ENCODE results near the gene CDC14B.
A peak's percentile ranks its signal among the peaks of the same experiment; 100 is the strongest.
"Not testable (repeated sequence)": the region's sequence is repeated elsewhere in the genome, so short reads cannot be mapped to it uniquely, and the experiment has no call there.

CDC14B gene

DNA sequence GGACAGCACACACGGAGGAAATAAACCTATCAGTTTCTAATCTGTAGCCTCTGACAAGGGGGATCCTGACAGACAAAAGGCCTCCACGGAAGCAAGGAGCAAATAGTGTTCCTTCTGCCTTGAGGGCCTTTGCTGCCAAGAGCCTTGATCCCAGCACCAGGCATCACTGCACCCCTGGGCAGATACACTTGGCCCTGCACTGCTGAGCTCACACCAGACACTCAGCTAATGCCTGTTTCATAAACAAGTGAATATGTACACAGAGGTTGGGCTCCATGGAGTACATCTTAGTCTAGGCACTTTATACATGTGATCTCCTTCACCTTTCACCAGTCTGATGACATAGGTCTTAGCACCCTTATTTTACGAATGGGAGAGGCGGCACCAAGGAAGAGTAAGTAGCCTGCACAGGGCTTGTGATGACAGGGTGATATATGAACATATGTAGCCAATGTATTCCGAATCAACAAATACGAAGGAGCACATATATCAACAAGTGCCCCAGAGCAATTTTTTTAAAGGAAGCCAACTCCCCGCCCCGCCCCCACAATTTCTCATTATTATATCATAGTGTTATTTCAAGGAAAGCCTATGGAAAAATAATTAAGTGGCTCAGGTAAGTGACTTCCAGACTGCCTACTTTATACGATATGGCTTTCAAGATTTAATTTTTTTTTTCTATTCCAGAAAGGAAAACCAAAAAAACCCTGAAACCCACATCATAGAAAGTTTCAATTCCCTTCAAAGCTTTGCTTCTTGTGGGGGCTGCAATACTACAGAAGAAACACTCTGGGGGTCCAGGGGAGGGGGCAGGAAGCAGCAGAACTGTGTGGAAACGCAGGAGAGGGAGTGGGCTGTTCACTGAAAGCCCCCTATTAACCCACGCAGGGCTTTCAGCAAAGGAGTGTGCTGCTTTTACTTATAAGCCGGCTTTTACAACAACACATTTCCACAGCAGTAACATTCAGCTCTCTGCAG, 32.0 kb downstream of the CDC14B start:
- DNase-seq (ENCODE audit: low spot score) = no peak

DNA sequence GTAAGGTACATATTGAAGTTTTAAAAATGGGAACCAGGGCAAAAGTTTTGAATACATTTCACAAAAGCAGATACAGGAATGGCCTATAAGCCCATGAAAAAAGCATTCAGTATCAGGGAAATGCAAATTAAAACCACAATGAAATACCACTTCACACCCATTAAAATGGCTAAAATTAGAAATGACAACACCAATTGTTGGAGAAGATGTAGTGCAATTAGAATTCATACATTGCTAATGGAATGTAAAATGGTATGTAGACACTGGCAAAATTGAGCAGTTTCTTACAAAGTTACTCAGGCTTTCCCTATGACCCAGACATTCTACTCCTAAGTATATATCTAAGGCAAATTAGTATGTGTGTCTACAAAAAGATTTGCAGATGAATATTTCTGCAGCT, 34.2 kb downstream of the CDC14B start:
- no peak for DNase-seq (ENCODE audit: low spot score)

DNA sequence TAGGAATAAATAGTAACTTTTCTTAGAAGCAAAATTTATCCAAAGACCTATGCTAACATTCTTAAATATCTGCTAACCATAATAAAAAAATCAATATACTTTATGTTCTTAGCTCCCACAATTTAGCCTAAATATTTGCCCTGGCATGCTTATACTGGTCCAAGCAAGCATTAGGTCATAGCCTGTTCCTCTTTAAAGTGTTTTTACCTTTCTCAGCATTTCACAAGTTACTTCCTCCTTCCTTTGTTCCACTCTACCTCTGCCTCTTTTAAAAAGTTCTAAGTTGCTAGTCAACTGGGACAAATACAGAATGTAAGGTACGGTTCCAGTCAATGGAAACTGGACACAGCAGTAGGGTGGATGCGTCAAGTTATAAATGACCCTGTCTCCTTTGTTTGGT, 37.4 kb downstream of the CDC14B start:
- not testable (repeated sequence) for DNase-seq (ENCODE audit: low spot score)

DNA sequence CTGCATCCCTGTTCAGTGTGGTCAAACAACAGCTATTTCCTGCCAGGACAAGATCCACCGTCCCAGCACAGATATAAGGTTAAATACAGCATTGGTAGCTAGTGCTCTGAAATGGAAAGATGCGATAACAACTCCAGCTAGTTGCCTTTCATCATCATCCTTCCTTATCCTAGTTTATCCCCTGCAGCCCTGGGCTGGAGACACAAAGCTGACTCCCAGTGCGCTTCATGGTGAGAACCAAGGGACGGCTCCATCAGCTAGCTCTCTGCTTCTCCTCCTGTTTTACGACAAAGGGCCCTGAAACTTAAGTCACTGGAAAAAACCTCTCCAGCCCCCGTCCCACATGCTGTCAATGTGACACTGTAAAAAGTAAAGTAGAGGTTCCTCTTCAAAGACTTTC, 37.9 kb downstream of the CDC14B start:
- DNase-seq (ENCODE audit: low spot score) = no peak

DNA sequence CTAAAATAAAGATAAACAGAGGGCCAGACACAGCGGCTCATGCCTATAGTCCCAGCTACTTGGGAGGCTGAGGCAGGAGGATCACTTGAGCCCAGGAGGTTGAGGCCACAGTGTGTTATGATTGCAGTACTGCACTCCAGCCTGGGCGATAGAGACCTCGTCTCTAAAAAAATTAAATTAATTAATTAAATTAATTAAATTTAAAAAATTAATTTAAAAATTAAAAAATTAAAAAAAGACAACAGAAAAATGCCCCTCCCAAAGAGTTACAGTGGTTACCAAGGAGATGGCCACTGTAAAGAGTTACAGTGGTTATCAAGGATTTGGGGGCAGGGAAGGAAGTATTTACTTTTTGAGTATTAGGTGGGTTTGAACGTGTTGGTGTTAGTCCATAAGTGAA, 38.3 kb downstream of the CDC14B start:
- no peak for DNase-seq (ENCODE audit: low spot score)

DNA sequence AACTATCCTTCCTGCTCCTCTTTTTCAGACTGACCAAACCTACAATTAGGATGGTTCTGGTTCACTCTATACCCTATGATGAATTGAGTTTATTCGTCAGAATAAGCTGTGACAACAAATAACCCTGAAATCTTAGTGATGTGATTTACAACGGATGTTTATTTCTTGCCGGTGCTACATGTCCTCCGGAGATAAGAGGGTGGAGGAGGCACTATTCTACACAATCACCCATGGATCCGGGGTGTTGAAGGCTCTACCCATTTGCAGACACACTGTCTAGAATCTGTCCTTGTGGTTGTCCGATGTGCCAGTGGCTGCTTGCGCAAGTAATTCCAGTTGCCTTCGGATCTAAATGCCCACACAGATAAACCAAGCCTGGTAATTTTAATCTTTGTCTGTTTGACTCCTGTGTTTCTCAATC, 44.7 kb downstream of the CDC14B start:
- DNase-seq (ENCODE audit: low spot score) = no peak

DNA sequence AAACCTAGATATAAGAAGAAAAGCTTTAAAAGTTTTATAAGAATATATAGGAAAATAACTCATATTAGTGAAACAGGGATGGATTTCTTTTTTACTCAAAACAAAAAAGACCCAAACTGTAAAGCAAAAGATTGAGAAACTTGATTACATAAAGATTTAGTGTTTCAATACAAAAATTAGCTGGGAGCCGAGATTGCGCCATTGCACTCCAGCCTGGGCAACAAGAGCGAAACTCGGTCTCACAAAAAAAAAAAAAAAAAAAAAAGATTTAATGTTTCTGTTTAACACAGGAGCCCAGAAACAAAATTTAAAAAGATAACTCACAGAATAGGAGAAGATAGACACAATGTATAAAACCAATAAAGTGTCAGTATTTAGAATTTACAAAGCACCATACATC, 45.2 kb downstream of the CDC14B start:
- DNase-seq (ENCODE audit: low spot score) = no peak

DNA sequence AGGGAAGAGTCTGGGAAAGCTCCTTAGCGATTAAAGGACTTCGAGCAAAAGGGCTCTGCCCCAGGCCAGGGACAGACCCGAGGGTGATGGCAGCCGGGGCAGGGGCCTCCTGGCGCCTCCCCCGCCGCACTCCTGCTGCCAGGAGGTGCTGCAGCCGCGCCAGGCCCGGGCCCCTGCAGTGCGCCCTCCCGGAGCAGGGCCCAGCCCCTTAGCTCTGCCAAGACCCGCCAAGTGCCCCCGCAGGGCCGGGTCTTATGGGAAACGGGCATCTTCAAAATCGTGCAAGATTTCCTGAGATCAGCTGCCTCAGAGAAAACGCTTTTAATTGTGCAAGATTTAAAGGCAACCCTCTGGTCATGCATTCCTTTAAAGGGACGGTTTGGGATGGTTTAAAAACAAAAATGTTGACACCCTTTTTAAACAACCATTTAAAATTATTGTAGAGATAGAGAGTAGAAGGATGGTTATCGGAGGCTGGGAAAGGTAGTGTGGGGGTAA, 52.4 kb downstream of the CDC14B start:
- DNase-seq (ENCODE audit: low spot score) = no peak

DNA sequence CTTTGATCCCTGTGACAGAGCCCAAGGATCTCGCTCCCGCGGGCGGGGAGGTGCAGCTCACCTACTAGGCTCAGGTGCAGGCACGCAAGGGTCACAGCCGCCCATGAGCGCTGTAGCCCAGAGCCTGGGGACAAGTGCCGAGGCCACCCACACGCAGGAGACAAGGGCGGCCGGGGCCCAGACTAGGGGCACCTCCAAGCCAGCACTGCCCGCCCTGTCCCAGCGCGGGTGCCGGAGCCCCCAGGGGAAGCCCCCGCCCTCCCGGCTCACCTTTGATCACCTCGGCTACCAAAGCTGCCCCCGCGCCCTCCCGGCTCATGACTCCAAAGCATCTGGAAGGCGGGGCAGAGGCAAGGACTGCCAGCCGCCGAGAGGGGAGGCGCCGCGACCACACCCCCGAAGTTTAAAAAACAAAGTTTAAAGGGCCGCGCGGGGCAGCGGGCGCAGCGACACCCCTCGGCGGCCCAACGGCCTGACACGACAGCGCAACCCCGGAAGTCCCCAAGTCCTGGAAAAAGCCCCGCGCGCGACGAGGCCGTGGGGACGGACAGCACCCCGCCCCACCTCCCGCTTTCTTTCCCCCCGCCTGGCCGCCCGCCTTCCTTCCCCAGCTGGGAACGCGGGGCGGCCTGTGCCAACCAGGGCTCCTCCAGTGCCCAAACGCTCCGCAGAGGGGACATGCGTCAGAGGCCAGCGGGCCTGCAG, 53.0 kb downstream of the CDC14B start:
- peak; percentile 88 for DNase-seq (ENCODE audit: low spot score)

DNA sequence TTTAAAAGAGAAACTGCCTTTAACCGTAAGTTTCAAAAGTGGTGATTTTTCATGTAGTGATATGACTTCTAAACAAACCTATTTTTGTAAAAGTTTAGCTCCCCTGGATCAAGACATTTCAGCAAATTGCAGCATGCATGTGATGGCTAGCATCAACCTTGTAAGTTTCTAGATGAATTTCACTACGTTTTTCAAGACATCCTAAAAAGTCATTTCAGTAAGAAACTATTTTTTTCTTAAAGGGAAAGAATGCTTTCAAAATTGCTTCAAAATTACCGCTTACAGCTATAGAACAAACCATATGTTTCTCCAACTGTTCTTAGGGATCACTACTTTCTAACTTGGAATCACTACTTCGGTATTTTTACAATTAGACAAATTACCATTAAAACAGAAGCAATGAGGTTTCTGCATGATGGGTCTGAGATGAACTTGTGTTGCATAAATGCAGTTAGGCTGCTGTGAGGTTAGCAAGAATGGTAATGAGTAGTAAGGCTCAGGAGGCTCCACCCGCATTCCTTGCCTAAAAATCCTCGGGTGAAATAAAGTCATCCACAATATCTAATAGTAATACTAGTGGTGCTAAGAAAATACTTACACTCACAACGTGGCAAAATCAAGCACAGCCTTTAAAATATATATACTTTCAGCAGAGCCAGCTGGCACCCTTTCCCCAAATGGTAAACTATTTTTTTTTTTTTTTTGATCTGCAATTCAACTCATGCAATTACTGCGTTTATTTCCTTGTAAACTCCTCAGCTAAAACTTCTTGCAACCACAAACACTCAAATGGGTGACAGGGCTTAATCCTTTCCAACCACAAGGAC, 53.8 kb downstream of the CDC14B start:
- peak; percentile 18 for DNase-seq (ENCODE audit: low spot score)

DNA sequence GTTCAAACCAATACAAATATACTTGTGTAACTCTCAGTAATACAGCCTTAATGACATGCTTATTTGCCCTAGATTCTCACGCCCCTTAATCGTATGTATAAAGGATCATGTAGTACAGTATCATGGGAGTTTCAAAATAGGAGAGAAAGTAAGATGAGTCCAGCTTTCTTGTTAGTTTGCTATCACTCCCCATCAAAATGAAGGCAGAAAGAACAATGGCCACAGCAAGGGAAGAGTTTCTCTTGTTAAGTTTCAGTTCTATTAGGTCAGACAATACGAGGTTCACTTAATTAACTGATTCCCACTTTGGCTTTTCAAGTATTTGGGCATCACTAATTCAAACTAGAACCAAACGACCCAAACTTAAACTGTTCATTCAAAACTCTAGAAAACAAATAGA, 55.4 kb downstream of the CDC14B start:
- DNase-seq (ENCODE audit: low spot score) = no peak

DNA sequence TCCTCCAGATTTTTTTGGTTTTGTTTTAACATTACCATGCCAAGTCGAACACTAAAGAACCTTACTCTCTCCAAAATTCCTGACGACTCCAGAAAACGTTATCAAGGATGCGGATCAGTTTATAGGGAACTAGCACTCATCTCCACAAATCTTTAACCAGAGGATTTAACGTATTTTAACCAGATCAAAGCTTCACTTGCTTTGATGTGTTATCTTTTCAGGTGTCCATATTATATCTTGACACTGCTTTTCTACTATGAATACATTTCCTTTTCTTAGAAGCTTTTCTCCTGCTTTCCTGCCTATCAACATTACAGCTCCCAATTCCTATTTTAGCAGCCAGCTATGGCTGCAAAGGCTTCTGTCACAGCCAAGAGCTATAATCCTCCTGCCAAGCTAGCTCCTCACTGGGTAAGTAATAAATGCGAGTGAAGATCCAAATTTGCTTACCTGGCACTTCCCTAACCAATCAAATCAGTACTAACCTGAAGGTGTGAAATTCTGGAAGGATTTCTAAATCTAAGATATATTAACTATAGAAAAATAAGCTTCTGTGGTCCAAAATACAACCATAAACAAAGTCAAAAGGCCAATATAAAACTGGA, 60.2 kb downstream of the CDC14B start:
- peak; percentile 13 for DNase-seq (ENCODE audit: low spot score)

DNA sequence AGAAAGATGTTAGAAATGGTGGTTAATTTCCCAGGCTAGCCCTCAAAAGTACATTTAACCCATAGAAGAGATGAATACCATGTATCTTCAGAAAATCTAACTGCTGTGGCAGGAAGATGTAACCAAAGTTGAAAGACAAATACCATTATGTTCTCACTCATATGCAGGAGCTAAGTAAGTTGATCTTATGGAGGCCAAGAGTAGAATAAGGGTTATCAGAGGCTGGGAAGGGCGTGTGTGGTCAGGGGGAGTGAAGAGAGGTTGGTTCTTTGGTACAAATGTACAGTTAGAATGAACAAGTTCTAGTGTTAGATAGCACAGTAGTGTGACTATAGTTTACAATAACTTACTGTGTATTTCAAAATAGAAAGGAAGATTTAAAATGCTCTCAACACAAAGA, 61.7 kb downstream of the CDC14B start:
- DNase-seq (ENCODE audit: low spot score) = no peak

DNA sequence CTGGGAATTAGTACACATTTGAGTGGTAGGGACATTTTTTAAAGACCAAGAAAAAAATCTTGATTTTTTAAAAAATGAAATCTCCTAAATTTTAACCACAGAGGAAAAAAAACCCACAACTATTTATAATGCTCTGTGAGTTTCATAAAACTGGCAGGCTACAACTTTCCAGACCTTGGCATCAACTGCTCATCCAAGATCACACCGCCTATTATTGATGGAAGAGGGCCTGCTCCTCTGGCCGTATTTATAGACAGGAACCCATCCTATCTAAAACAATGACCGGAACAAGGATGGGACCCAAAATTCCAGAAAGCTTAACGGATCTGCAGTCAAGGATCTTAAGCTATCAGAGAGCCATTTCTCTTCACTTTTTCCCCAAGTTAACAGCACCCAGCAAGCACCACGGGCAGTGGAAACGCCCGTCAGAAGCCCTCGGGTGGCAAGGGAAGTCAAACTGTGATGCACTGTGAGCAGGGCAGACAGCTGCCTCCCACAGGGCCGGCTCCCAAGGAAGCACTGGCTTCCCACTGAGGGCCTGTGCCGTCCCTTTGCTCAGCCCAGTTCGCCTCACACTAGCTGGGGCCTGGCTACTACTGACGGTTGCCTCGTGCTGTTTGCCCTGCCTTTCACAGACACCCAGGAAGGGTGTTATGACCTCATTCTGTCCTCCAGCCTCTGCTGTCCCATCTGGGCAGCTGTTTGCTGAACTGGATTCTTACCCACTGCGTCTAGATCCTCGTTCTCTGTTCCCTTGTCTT, 62.8 kb downstream of the CDC14B start:
- DNase-seq (ENCODE audit: low spot score) = peak; percentile 69

DNA sequence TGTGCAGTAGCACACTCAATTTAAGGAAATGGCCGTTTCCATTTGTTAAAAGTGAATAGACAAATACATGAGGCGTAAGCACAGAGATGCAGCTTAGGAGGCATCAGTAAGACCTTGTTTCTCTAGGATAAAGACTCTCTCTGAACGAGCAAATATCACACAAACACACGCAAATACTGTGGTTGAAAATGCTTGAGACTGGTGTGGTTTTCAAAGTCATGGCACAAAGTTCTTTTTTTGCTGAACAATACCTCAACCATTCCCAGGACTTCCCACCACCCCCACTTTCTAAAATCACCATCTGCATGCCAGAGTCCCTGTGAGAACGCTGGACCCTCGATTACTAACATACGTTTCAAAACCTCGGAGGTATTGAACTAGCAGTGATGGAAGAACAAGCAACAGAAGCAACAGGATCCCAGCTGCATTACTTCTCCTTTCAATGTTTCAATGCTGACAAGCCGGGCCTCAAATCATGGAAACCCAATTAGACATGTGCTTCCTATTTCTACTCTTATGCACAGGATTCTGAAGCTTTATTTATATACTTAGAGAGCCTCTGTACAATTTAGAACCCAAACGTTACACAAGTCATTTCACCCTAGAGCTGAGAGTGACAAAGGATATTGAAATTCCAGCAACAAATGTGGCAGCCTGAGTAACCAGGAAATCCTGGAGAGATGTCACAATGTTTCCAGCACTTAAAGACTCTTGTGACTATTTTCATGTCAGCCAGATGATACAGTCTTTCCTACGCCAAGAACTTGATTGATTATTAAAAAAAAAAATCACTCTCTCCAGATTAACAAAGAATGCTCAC, 63.9 kb downstream of the CDC14B start:
- DNase-seq (ENCODE audit: low spot score) = peak; percentile 14

DNA sequence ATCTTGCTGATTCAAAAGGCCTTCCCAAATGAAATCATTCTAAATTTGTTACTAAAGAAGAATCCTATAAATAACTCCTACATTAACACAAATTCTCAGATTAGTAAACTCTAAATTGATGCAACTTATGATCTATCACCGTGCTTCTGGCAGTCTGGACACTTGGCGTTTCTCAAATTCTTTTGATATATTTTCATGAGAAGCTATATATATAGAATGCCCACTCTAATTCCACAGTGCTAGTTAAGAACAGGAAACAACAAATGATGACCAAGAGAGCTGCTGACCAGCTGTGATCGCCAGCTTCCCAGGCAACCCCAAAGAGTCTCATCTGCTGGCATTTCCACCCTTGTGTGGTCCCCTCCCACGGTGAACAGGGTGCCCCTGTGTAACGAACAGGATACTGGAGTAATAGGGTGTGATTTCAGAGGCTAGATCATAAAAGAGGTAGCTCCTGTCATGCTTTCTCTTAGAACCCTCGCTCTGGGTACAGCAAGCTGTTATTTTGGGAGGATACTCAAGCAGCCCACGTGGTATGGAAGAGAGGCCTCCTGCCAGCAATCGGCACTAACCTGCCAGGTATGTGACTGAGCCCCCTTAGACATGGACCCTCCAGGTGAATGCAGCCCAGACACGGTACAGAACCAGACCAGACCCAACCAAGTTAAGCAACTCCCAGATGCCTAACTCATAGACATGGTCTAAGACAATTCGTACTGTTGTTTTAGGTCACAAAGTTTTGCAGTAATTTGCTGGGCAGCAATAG, 64.7 kb downstream of the CDC14B start:
- no peak for DNase-seq (ENCODE audit: low spot score)

DNA sequence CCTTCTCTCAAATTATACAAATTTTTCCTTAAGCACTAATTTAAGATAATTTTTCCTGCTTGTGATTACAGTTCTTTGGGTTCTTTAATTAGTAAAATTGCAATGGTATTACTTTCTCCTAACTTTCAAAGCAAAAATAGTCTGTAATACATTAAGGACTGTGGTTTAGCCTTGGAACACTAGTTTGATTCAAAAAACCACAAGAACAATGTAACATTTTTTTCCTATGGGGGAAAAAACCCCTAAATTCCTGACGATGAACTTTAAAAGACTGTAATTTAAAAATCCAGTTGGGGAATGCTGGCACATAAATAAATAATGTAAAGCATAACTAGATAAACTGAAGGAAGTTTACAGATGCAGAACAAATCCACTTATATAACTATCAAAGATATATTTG, 65.3 kb downstream of the CDC14B start:
- DNase-seq (ENCODE audit: low spot score) = no peak

DNA sequence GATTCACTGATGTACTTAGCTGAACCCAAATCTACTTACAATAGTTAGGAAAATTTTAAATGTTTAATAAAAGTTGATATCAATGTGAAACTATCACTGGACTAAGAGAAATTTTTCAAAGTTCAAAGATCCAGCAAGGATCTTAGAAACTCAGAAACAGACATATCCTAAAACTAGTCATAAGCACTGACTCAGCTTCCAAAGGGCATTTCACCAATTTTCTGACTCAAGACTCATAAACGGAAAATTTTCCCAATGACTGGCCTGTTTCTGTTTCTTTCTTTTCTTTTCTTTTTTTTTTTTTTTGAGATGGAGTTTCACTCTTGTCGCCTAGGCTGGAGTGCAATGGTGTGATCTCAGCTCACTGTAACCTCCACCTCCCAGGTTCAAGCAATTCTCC, 66.6 kb downstream of the CDC14B start:
- DNase-seq (ENCODE audit: low spot score) = no peak

DNA sequence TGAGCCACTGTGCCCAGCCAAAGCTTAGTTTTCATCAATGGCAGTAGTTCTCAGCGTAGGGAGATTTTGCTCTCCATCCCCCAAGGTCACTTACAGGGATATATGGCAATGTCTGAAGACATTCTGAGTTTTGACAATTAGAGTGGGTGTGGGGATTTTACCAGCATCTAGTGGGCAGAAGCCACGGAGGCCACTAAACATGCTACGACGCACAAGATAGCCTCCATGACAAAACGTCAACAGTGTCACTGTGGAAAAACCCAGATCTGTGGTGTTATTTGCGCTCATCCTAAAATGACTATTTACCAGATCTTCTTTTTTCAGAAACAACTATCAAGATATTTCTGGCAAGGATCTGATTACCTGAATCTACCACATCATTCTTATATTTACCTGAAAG, 68.2 kb downstream of the CDC14B start:
- DNase-seq (ENCODE audit: low spot score) = no peak

Data from Ammon's horn (tissue), 1 donor.